OCI-LY1 (cell line): ENCODE data around the gene CMAS.

Experiments
- CTCF ChIP-seq: fragments of 200-600 bp; sonication (generic), shearing (Covaris generic); IDR thresholded peaks from 2 replicates; pipeline ENCODE4 v1.5.1; 2017; ENCODE audit warnings: mild to moderate bottlenecking, antibody characterized with exemption, low read length, moderate library complexity, mixed read lengths
- EZH2 ChIP-seq: fragments of 200-600 bp; sonication (generic), shearing (Covaris generic); IDR thresholded peaks from 2 replicates; pipeline ENCODE4 v1.8.0; 2017; ENCODE audit warnings: borderline replicate concordance, mixed run types, mild to moderate bottlenecking, antibody characterized with exemption, low read length, moderate library complexity, mixed read lengths

DNA sequence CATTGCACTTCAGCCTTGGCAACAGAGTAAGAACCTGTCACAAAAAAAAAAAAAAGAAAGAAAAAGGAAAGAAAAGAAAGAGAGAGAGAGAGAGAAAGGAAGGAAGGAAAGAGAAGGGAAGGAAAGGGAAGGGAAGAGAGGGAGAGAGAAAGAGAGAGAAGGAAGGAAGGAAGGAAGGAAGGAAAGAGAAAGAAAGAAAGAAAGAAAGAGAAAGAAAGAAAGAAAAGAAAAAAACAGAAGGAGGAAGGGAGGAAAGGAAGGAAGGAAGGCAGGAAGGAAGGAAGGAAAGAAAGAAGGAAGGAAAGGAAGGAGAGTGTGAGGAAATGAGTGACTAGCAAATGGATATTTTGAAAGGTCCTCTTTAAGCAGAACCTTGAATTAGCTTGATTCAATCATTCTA lies 13.3 kb upstream of the CMAS start:
- TF ChIP-seq EZH2, result no peak
- no peak for TF ChIP-seq CTCF
